ENCODE data around the gene UIMC1.
"Not testable (repeated sequence)": the region's sequence is repeated elsewhere in the genome, so short reads cannot be mapped to it uniquely, and the experiment has no call there.

The UIMC1 gene

GRCh38 chr5:176881816-176882566 lies 124.6 kb downstream of the UIMC1 start:
- no peak for DNase-seq

- no peak for DNase-seq
Observed at GRCh38 chr5:176881021-176881749, 125.4 kb downstream of the UIMC1 start.

- DNase-seq: no peak
Observed at GRCh38 chr5:176880366-176881020, 126.1 kb downstream of the UIMC1 start.

GRCh38 chr5:176879663-176880361 lies 126.8 kb downstream of the UIMC1 start:
- no peak for DNase-seq

- DNase-seq: no peak
Observed at GRCh38 chr5:176878906-176879662, 127.5 kb downstream of the UIMC1 start.

GRCh38 chr5:176878463-176878862 lies 128.1 kb downstream of the UIMC1 start:
- no peak for DNase-seq

GRCh38 chr5:176877793-176878331 lies 128.7 kb downstream of the UIMC1 start:
- no peak for DNase-seq

GRCh38 chr5:176876506-176877431 lies 129.8 kb downstream of the UIMC1 start:
- no peak for DNase-seq

- DNase-seq: no peak
Observed at GRCh38 chr5:176875783-176876505, 130.6 kb downstream of the UIMC1 start.

- no peak for DNase-seq
Observed at GRCh38 chr5:176875014-176875550, 131.5 kb downstream of the UIMC1 start.

- no peak for DNase-seq
Observed at GRCh38 chr5:176874198-176874780, 132.3 kb downstream of the UIMC1 start.

- DNase-seq: no peak
Observed at GRCh38 chr5:176873541-176874172, 132.9 kb downstream of the UIMC1 start.

- DNase-seq: not testable (repeated sequence)
Observed at GRCh38 chr5:176873011-176873410, 133.6 kb downstream of the UIMC1 start.

- DNase-seq: not testable (repeated sequence)
Observed at GRCh38 chr5:176872586-176872985, 134.0 kb downstream of the UIMC1 start.

- not testable (repeated sequence) for DNase-seq
Observed at GRCh38 chr5:176870644-176871043, 135.9 kb downstream of the UIMC1 start.

- no peak for DNase-seq
Observed at GRCh38 chr5:176870110-176870591, 136.4 kb downstream of the UIMC1 start.

- DNase-seq: no peak
Observed at GRCh38 chr5:176869501-176870109, 137.0 kb downstream of the UIMC1 start.

- no peak for DNase-seq
Observed at GRCh38 chr5:176868731-176869130, 137.8 kb downstream of the UIMC1 start.

Data from NCI-H1436 treated with DMSO at 0.1 percent for 48 hours (cell line).